Epithelial cell of esophagus (primary cell): ENCODE data around the gene ZNF436.

ENCODE experiments used
- DNase-seq: peaks from one replicate; pipeline ENCODE4 v3.0.0; 2010; ENCODE audit warnings: low read depth
- H3K4me3 ChIP-seq: 2 replicates; pipeline ENCODE4 v1.5.1; 2011; ENCODE audit warnings: mild to moderate bottlenecking, low read length, control low read depth
- TF ChIP-seq, protein P1 (sequence below): IDR thresholded peaks from 2 replicates; pipeline ENCODE4 v1.5.1; 2011; ENCODE audit warnings: low read depth, mild to moderate bottlenecking, low read length, control low read depth, inconsistent platforms; ENCODE audit not compliant: insufficient read depth; ENCODE audit errors: missing control alignments

ZNF436 gene

DNA sequence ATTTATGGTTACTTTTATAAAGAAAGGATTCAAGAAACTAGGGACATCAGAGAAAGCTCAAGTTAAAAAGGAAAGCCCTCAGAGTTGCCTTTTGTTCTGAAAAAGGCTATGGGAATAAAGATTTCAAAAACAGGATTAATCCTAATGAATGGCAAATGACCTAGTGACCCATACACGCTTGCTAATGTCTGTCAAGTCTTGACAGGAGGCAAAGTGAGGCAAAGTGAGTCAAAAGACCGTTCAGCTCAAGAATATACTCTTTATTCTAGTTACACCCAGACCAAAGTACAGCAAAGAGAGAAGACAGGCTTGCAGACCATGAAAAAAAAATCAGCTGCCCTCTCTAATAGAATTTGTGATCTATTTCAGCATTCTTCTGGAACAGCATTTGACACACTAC is 3.5 kb downstream of the ZNF436 start:
- DNase-seq, result peak; percentile 73
- TF ChIP-seq, protein P1, sequence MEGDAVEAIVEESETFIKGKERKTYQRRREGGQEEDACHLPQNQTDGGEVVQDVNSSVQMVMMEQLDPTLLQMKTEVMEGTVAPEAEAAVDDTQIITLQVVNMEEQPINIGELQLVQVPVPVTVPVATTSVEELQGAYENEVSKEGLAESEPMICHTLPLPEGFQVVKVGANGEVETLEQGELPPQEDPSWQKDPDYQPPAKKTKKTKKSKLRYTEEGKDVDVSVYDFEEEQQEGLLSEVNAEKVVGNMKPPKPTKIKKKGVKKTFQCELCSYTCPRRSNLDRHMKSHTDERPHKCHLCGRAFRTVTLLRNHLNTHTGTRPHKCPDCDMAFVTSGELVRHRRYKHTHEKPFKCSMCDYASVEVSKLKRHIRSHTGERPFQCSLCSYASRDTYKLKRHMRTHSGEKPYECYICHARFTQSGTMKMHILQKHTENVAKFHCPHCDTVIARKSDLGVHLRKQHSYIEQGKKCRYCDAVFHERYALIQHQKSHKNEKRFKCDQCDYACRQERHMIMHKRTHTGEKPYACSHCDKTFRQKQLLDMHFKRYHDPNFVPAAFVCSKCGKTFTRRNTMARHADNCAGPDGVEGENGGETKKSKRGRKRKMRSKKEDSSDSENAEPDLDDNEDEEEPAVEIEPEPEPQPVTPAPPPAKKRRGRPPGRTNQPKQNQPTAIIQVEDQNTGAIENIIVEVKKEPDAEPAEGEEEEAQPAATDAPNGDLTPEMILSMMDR, result no peak
- peak overlapping the region; percentile 67 for H3K4me3 ChIP-seq

DNA sequence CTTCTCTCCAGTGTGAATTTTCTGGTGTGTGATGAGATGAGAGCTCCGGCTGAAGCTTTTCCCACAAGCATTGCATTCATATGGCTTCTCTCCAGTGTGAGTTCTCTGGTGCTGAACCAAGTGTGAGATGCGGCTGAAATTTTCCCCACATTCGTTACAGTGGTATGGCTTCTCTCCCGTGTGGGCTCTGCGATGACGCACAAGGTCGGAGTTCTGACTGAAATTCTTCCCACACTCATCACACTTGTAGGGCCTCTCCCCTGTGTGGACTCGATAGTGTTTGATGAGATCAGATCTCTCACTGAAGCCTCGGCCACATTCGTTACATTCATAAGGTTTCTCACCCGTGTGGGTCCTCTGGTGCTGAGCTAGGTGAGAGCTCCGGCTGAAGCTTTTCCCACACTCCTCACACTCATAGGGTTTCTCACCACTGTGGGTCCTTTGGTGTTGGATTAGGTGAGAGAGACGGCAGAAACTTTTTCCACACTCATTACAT is 7.4 kb downstream of the ZNF436 start:
- TF ChIP-seq, protein P1, result no peak
- no peak overlapping the region for H3K4me3 ChIP-seq
- DNase-seq, result no peak

DNA sequence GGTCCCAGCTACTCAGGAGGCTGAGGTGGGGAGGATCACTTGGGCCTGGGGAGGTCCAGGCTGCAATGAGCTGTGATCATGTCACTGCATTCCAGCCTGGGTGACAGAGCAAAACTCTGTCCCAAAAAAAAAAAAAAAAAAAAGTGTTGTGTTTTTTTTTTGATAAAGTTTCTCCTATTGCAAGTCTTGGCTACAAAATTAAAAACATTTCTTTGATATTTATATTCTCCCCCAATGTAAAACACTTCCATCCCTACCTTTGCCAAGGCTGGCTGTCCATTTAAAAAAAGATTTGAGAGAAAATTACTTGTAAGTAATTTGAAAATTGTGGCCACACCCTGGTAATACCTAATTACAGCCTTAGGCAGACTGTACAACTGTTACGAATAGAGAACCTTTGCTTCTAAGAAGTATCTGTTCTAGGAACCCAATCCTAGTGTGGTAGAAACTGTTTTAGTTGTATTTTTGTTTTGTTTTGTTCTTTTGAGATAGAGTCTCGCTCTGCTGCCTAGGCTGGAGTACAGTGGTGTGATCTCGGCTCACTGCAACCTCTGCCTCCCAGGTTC is 11.2 kb downstream of the ZNF436 start:
- no peak overlapping the region for H3K4me3 ChIP-seq
- TF ChIP-seq, protein P1, result no peak
- no peak for DNase-seq

DNA sequence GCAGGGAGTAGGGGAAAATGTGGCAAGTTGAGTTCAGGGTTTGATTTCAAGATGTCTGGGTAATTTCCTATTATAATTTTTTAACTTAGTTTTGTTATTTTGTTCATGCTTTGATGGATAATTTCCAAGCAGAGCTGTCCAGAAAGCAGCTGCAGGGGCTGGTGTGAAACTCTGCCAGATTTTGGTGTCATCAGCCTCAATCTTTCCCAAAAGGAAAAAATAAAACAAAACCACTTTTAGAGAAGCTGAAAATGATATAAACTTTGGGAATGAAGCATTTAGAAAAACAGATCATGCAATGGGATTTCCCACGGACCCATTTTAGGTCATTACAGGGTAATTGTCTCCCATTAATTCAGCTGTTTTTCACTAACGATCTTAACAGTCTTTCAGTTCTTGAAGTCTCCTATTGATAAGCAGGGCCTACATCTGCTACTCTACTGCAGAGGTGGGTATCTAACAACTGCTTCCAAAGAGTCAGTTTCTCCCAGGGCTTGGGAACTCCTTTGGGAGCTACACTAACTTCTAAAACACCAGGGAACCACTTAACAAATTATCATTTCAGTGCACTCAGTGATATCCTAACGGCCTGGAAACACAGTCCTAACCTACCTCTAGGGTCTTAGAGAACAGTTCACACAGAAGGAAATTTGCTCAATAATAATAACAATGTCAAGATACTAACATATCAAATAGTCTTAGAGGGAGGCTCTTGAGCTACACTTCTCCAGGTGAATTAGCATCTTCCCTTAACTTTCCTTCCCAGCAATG is 12.3 kb downstream of the ZNF436 start:
- TF ChIP-seq, protein P1, result no peak

DNA sequence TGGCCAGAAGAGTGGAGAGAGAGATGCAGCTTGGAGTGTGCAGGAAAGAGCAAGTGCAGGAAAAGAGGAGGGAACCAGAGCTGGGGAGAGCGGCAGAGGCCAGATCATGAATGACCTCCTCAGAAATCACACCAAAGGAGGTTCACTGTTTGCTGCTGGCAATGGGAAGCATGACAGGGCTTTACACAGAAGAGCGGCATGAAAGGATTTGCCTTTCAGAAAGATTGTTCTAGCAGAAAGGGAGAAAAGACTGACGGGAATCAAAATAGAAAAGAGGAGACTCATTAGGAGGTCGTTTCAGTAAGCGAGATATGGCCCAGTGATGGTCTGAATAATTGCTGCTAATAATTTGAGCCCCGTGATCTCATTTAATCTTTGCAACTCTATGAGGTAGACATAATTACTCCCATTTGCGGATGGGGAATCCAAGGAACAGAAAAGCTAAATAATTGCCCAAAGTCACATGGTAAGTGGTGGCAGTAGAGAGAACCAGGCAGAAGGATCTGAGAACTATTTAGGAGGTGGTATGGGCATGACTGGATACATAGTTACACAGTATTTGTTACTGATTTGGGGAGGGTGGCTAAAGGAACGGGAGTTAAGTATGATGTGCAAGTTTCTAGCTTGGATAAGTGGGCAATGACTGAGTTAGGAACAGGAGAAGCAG is 13.0 kb downstream of the ZNF436 start:
- no peak overlapping the region for H3K4me3 ChIP-seq
- DNase-seq, result no peak
- TF ChIP-seq, protein P1, result no peak

More for the DNA sequence above, 12.3 kb downstream of the ZNF436 start:
- DNase-seq, result no peak
- no peak overlapping the region for H3K4me3 ChIP-seq

DNA sequence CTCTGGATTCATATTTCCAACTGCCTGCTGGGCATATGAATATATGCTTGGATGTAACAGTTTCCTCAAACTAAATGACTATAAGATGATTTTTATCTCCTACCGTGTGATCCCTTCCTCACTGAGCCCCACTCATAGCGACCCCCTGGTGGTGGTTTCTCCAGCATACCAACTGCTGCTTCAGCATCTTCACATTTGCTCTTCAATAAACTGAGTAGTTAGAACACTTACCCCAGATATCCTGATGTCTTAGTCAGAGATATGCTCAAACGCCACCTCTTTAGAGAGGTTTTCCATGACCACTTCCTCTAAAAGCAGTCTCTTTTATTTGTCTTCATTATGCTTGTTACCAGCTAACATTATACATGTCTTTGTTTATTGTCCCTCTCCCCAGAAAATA is 15.4 kb downstream of the ZNF436 start:
- TF ChIP-seq, protein P1, result no peak
- no peak for DNase-seq
- no peak overlapping the region for H3K4me3 ChIP-seq
